Left renal pelvis (tissue), 4 donors: ENCODE data around the gene RPL31. TPM values are rescaled to one million over a fixed set of nuclear protein-coding genes. Genes with fewer than 3 reads are reported as not detected.
A peak's percentile ranks its signal among the peaks of the same experiment; 100 is the strongest.

Experiments used
- DNase-seq, 4 donors: peaks; one replicate each; pipeline ENCODE4 v3.0.0-alpha.2; 2013; ENCODE audit warnings: low read depth in 4 of 4, low spot score in 3 of 4
- polyA plus RNA-seq, 4 donors: library from polyadenylated mRNA; unstranded; fragments of 120-200 nt; gene quantifications; one replicate each; pipeline ENCODE4 v1.2.1, GENCODE V29; 2013; ENCODE audit not compliant: insufficient read length in 4 of 4

The RPL31 gene
- polyA plus RNA-seq, 4 donors = 2,539 to 2,799 (median 2,697) TPM

- no peak for DNase-seq
Observed at GRCh38 chr2:100992262-100992661, 9.8 kb upstream of the RPL31 start.

- no peak for DNase-seq
Observed at GRCh38 chr2:100993294-100993693, 8.8 kb upstream of the RPL31 start.

GRCh38 chr2:100995309-100996075, 6.6 kb upstream of the RPL31 start:
- DNase-seq = no peak

GRCh38 chr2:100997509-100998234, 4.4 kb upstream of the RPL31 start:
- DNase-seq = no peak

- no peak for DNase-seq
Observed at GRCh38 chr2:100998235-100998573, 3.9 kb upstream of the RPL31 start.

- DNase-seq = no peak
Observed at GRCh38 chr2:100999995-101000394, 2.1 kb upstream of the RPL31 start.

GRCh38 chr2:101002562-101003277, 631 bp downstream of the RPL31 start:
- DNase-seq = no peak

GRCh38 chr2:101003278-101003775, 1.2 kb downstream of the RPL31 start:
- DNase-seq = no peak

- DNase-seq = no peak
Observed at GRCh38 chr2:101004620-101005325, 2.7 kb downstream of the RPL31 start.

GRCh38 chr2:101006065-101006715, 4.1 kb downstream of the RPL31 start:
- no peak for DNase-seq

GRCh38 chr2:101007415-101008345, 5.6 kb downstream of the RPL31 start:
- no peak for DNase-seq

GRCh38 chr2:101011152-101011551, 9.1 kb downstream of the RPL31 start:
- DNase-seq = no peak

GRCh38 chr2:101012054-101012705, 10.1 kb downstream of the RPL31 start:
- DNase-seq = no peak

GRCh38 chr2:101012706-101013181, 10.7 kb downstream of the RPL31 start:
- DNase-seq = peak in 1 of 4 donors; percentile 34

GRCh38 chr2:101014264-101014857, 12.3 kb downstream of the RPL31 start:
- no peak for DNase-seq

- no peak for DNase-seq
Observed at GRCh38 chr2:101017371-101017770, 15.3 kb downstream of the RPL31 start.

GRCh38 chr2:101018934-101019333, 16.8 kb downstream of the RPL31 start:
- DNase-seq = no peak

- no peak for DNase-seq
Observed at GRCh38 chr2:101022221-101022620, 20.1 kb downstream of the RPL31 start.
